Measurements from ENCODE around the gene KLF15.

KLF15 gene

GRCh38 chr3:126320517-126321293, 36.5 kb downstream of the KLF15 start:
- no peak for DNase-seq (ENCODE audit: low spot score)

DNA sequence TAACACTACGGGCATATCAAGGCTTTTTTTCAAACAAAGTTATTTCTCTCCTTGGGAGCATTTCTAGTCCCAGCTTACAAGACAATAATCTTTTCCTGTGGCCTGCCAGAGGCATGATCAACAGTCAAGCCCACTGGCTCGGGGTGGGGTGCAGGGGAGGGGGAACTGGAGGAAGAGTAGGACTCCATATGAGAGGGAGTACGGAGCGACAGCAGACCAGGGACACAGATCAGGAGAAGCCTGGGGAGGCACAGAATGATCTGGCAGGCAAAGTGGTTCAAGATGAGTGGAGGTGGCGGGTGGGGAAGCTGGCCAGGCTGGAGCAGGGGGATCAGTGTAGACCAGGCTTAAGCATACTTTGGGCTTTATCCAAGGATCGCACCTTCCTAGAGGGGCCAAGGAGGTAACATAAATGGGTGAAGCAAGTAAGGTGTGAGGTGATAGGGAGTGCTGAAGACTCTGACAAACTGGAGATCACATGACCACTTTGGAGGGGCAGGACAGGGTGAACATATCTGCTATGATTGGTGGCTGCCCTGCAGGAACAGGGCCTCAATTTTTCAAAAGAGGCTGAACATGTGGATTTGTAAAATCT, 37.4 kb downstream of the KLF15 start:
- DNase-seq (ENCODE audit: low spot score): no peak

DNA sequence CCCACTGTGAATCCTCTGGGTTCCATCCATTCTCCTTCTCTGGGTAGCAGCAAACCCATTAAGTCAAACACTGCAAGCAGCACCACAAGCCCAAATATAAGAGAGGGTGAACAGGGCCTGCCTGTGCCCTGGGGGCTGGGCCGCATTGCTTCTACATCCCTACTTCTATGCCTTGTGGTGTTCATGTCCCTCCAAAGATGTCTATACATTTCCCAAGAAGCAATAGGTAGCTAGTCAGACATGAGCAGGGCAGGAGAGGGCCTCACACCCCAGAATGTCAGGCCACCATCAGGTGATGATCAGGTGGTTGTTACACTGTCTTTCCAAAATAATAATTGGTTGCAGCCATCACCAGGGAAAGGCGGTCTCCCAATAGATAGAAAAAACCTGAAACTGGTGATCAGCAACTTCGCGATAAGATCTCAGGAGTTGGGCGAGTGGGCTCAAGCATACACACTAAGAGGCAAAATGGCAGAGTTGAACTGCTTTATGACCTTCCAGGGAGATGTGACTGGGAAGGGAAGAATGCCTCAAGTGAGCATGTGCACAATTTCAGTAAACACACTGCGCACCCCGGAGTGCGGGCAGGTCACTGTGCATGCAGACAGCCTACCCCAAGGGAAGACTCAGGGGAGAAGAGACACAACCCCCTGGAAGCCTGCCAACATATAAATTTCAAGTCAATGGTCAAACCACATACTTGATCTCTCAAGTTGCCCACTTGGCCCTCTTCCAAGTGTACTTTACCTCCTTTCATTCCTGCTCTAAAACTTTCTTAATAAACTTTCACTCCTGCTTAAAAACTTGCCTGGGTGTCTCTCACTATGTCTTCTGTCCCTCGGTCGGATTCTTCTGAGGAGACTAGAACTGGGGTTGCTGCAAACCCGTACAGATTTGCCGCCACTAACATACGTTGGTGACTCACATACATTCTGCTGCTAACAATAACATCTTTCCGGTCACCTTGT, 39.9 kb downstream of the KLF15 start:
- no peak for DNase-seq (ENCODE audit: low spot score)

- no peak for DNase-seq (ENCODE audit: low spot score)
Measured at GRCh38 chr3:126316501-126316939, 40.7 kb downstream of the KLF15 start.

GRCh38 chr3:126316031-126316461, 41.2 kb downstream of the KLF15 start:
- no peak for DNase-seq (ENCODE audit: low spot score)

- no peak for DNase-seq (ENCODE audit: low spot score)
Measured at GRCh38 chr3:126314790-126315658, 42.2 kb downstream of the KLF15 start.

DNA sequence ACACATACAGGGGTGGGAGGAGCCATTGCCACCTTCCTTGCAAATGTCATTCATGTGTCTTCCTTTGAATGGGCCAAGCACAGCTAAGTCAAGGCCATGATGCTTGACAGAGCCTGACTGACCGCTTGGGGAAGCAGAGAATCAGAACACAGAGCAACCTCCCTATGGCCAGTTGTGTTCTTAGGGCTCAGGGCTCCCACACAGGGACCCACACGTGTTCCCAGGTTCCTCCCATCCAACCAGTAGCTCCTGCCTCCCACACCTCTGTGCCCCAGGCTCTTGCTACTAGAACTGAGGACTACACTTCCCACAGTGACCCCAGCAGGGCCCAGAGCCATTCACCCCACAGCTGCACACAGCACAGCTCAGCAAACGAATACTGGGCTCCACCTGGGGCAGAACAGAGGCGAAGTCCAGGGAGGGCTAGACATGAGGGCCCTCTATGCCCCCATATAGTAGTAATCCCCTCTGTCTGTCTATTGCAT, 42.9 kb downstream of the KLF15 start:
- no peak for DNase-seq (ENCODE audit: low spot score)

DNA sequence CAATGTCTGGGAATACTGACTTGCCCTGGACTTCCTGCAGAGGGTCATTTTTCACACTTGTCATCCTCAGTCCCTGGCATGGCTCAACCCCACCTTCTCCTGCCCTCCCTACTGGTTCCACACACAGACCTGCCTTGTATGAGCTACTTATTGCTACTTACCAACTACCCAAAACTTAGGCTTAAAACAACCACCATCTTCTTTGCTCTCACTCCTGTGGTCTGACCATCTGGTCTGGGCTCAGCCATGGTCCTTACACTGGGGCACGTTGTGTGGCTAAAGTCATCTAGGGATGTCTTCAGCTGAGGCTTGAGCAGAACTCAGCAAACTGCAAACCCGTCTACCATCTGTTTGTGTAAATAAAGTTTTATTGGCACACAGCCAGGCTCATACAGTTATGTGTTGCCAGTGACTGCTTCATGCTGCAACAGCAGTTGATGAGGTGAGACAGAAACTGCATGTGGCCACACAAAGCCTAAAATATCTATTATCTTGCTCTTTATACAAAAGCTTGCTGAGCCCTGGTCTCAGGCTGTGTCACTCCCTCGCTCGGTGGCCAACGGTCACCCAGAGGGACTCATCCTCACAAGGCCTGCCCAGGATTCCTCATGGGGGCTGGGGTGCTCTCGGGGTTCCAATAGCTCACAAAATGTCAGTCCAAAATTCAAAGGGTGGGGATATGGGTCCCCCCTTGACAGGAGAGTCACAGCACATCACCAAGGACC, 43.5 kb downstream of the KLF15 start:
- DNase-seq (ENCODE audit: low spot score): peak; percentile 6

- DNase-seq (ENCODE audit: low spot score): peak; percentile 5
Measured at GRCh38 chr3:126313166-126313565, 44.0 kb downstream of the KLF15 start.

DNA sequence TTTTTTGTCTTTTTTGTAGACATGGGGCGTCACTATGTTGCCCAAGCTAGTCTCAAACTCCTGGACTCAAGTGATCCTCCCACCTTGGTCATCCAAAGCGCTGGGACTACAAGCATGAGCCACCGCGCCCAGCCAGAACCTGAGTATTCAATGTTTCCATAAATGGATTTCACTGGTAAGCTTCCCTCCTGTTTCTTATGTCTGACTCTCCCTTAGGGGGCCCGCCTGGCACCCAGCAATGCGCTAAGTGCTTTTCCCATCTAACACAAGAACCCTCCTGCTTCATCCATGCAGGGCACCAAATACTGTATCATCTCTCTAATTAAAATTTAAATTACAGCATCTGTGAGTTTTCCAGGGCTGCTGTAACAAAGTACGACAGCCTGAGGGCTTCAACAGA, 44.9 kb downstream of the KLF15 start:
- no peak for DNase-seq (ENCODE audit: low spot score)

DNA sequence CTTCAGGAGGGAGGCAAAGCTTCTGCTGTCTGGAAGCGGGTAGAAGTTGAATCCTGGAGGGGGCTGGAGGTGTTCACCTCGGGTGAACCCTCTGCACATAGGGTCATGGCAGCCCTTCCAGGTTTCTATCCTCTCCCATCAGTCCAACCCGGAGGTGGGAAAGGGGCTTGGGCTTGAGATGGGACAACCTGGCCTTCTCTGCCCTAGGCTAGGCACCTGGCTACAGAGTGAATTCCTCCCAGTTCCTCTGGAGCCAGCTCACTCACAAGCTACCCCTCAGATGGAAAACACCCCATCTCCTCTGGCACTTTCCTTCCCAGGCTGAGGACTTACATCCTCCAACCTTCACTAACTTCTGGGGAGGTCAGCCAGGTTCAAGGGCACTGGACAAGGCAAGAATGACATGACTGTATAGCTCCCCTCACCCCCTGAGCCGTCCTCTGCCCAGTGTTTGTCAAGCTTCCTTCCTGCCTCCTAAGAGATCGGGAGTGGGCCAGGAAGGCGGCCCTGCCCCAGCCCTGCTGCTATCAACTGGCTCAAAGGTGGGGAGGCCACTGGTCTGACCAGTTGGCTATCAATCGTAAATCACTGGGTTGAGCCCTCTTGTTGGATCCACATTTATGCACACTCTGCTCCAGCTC, 45.8 kb downstream of the KLF15 start:
- peak; percentile 7 for DNase-seq (ENCODE audit: low spot score)

DNA sequence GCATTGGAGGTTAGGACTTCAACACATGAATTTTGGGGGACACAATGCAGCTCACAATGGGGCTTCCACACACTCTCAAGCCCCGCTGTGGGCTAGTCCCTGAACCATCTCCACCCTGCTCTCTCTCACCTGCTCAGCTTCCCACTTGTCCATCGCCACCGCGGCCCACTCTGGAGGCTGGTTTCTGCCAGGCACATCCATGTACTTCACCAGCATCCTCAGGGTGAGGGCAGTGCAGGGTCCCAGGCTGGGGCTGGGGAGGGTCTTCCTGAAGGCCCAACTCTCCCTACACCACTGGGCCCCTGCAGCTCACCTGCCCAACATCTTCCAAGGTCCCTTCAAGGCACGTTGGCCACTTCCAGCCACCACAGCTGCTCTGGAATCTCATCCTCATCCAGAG, 46.4 kb downstream of the KLF15 start:
- DNase-seq (ENCODE audit: low spot score): peak; percentile 7

DNA sequence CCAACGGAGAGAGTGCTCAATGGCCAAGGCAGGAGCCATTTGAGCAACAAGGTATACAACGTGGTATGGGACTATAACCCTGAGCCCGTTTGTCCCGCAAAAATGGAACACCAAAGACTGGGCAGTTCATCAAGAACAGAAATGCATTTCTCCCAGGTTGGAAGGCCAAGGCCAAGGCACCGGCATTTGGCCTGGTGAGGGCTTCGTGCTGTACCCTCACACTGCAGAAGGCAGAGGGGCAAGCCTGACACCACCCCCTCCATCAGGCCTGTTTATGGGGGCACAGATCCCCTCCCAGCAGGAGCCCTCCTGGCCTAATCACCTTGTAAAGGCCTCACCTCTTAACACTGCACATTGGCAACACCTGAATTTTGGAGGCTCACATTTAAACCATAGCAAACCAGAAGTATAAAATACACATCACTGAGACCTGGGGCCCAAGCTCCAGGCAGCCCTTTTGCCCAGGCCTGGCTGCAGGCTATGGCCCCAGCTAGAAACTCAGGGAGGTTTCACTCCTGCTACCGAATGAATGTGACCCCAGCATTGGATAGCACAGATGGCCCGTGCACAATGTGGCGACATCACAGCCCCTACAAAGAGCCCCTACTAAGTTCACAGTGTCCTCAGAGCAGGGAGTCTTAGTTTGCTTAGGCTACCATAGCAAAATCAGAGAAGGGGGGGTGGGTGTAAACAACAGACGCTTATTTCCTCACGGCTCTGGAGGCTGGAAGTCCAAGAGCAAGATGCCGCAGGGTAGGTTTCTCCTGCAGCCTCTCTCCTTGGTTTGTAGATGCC, 47.1 kb downstream of the KLF15 start:
- no peak for DNase-seq (ENCODE audit: low spot score)

DNA sequence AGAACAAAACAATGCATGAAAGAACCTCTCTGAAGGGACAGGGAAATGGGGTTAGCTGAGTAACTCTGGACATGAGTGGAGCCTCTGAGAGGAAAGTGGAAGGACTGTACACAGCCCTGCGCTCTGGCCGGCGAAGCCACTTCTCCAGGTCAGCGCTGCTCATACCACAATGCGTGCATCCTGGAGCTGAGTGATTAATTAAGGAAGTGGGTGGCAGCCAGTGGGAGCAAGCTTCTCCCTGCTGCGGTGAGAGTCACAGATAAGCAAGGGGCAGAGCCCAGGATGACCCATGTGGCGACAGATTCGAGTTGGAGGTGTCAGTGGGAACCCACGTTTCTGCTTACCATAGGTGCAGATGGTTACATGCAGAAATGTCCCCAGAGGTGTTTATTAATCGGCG, 48.0 kb downstream of the KLF15 start:
- DNase-seq (ENCODE audit: low spot score): no peak

- no peak for DNase-seq (ENCODE audit: low spot score)
Measured at GRCh38 chr3:126308394-126309125, 48.6 kb downstream of the KLF15 start.

- no peak for DNase-seq (ENCODE audit: low spot score)
Measured at GRCh38 chr3:126307591-126308393, 49.4 kb downstream of the KLF15 start.

DNA sequence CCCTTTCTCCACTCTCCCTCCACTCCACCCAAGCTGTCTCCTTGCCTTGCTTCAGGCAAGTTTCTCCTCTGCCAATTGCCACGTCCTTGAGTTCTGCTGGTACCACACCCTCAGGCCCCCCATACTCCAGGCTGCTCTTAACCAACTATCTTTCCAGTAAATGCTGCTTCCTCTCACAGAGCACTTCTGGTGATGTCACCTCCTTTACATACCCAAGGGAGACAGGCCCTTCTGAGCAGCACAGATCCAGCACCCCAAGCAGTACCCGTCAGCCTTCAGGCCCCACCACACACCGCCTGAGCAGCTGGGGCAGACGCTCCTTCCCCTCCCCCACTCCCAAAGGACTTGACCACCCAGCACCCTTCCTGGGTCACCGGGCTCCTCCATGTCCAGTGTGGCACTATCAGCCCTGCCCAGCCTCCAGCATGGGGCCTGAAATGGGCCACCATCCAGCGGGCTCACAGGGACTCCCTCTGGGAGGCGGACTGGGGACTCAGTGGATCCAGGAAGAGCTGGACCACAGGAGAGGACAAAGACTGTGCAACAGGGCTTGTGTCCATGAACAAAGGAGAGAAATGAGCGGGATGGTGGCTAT, 50.2 kb downstream of the KLF15 start:
- no peak for DNase-seq (ENCODE audit: low spot score)
